ENCODE results near the gene MSGN1. TPM values are rescaled to one million over a fixed set of nuclear protein-coding genes. Genes with fewer than 3 reads are reported as not detected.

Gene MSGN1
- total RNA-seq, 1 experiment from 2014 or later = not detected

DNA sequence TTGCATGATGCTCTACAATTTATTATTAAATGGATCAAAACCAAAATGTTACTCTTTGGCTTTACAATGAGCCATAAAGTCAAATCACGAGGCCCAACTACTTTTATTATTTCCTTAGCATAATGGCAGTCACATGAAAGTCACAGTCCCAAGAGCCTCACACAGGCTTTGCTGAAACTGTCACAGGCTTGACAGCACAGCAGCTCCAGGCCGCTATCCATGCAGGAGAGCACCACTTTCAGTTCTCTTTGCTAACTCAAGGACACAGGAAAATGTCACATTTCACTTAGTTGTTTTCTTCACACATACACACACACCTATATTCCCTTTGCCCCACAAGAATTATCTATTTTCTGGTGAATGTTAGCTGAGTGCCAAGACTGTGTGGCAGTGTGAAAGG, 11.1 kb upstream of the MSGN1 start:
- Histone ChIP-seq H3K56ac (ENCODE audit: insufficient read length, low read depth, low read length) (no peak overlapping the region), H2BK120ac (ENCODE audit: low read depth, low read length, poor library complexity, severe bottlenecking) (no peak overlapping the region), H3K79me2 (ENCODE audit: insufficient read depth, low read length) (no peaks in the 10 kb centered on the region), H3K9me3 (ENCODE audit: control insufficient read depth, low read depth, low read length) (no peaks in the 10 kb centered on the region), H3K79me1 (ENCODE audit: insufficient read depth, low read depth, low read length, poor library complexity, severe bottlenecking) (no peaks in the 10 kb centered on the region), H3K23me2 (ENCODE audit: insufficient read length, low read depth, low read length, poor library complexity, severe bottlenecking) (no peaks in the 10 kb centered on the region), H2AK5ac (ENCODE audit: insufficient read length, low read length) (no peak overlapping the region), H4K8ac (replicated peaks; ENCODE audit: insufficient read length, low read depth, low read length) (no peak overlapping the region), H4K91ac (ENCODE audit: insufficient read length, low read depth, low read length) (no peak overlapping the region), H3K27me3 (ENCODE audit: insufficient read depth, low read length) (no peaks in the 10 kb centered on the region), H3K4ac (ENCODE audit: low read depth, low read length) (no peak overlapping the region), H3K4me1 (ENCODE audit: insufficient read depth, low read length) (no peaks in the 10 kb centered on the region; the same call in 1 of the 2 replicates), H2AFZ (ENCODE audit: low read length) (no peak overlapping the region), H3K18ac (ENCODE audit: insufficient read length, low read depth, low read length) (no peak overlapping the region), H3K4me2 (ENCODE audit: insufficient read depth, insufficient read length, low read length) (no peak overlapping the region), H3K9ac (ENCODE audit: extremely low read depth, insufficient read length, low read length) (no peak overlapping the region), H2BK20ac (ENCODE audit: low read depth, low read length, poor library complexity, severe bottlenecking) (no peak overlapping the region), H4K20me1 (ENCODE audit: control insufficient read depth, insufficient read depth, insufficient read length) (no peaks in the 10 kb centered on the region), H2BK12ac (ENCODE audit: insufficient read length, low read depth, low read length) (no peak overlapping the region), H2BK5ac (ENCODE audit: insufficient read length, low read length) (no peak overlapping the region), H3T11ph (ENCODE audit: low read length) (no peak overlapping the region), H3K27ac (ENCODE audit: insufficient read length, low read depth, low read length) (no peak overlapping the region), H3K23ac (ENCODE audit: insufficient read length, low read depth, low read length) (no peak overlapping the region), H4K5ac (ENCODE audit: insufficient read length, low read depth, low read length) (no peak overlapping the region), H3K14ac (ENCODE audit: insufficient read depth, low read length) (no peak overlapping the region), H2BK15ac (ENCODE audit: low read depth, low read length) (no peak overlapping the region)
- H3K27me3 Mint-ChIP-seq (ENCODE audit: low read depth) = peaks cover 5% of the 10 kb centered on the region
- H3K9me3 Mint-ChIP-seq = no peaks in the 10 kb centered on the region
- H3K4me3 Mint-ChIP-seq = no peak overlapping the region
- peaks cover 2% of the 10 kb centered on the region in 2 experiments; a peak in 3 of 4 replicates for H3K4me1 Mint-ChIP-seq
- no peak overlapping the region; a peak in 1 of 7 replicates for H3K27ac Mint-ChIP-seq
- no peak for DNase-seq
- no CpG with 5 or more reads among the region's 2 CpGs for WGBS (ENCODE audit: extremely low coverage, insufficient read length, low lambda C conversion rate)
- no peaks in the 10 kb centered on the region for H3K36me3 Mint-ChIP-seq (ENCODE audit: insufficient read depth in 1 of 3, low read depth in 3 of 3)
- TF ChIP-seq, protein P1, sequence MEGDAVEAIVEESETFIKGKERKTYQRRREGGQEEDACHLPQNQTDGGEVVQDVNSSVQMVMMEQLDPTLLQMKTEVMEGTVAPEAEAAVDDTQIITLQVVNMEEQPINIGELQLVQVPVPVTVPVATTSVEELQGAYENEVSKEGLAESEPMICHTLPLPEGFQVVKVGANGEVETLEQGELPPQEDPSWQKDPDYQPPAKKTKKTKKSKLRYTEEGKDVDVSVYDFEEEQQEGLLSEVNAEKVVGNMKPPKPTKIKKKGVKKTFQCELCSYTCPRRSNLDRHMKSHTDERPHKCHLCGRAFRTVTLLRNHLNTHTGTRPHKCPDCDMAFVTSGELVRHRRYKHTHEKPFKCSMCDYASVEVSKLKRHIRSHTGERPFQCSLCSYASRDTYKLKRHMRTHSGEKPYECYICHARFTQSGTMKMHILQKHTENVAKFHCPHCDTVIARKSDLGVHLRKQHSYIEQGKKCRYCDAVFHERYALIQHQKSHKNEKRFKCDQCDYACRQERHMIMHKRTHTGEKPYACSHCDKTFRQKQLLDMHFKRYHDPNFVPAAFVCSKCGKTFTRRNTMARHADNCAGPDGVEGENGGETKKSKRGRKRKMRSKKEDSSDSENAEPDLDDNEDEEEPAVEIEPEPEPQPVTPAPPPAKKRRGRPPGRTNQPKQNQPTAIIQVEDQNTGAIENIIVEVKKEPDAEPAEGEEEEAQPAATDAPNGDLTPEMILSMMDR (conservative IDR thresholded peaks at IDR 0.05) = no peak

Data from H9 (cell line).